GM10847 (cell line): ENCODE data around the gene PPBP.

Source experiments
- POLR2A ChIP-seq: IDR thresholded peaks from 2 replicates; pipeline ENCODE4 v1.6.1; 2011; ENCODE audit not compliant: insufficient read length; ENCODE audit errors: extremely low read depth

Gene PPBP, protein sequence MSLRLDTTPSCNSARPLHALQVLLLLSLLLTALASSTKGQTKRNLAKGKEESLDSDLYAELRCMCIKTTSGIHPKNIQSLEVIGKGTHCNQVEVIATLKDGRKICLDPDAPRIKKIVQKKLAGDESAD

DNA sequence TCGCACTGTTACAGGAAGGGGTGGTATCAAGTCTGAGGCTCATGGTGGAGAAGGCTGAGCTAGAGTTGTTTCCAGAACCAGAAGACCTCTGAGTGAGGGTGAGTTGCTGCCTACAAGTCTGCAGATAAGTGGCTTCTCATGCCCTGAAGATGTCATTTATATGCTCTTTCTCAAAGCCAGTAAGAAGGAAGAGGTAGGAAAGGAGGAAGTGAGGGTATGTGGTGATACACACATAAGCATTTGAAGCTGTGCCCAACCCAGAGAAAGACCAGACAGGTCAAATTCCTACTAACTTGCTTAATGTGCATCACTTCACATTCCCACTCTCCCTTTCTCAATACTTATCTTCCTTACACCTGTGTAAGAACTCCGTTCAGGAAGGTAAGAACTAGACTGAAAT lies at the start of gene PPBP:
TSS of gene PPBP (minus strand) at position 130 of the 400 bp plus-strand sequence. CDS start at position 43, 87 bp downstream.
- no peak for TF ChIP-seq POLR2A

DNA sequence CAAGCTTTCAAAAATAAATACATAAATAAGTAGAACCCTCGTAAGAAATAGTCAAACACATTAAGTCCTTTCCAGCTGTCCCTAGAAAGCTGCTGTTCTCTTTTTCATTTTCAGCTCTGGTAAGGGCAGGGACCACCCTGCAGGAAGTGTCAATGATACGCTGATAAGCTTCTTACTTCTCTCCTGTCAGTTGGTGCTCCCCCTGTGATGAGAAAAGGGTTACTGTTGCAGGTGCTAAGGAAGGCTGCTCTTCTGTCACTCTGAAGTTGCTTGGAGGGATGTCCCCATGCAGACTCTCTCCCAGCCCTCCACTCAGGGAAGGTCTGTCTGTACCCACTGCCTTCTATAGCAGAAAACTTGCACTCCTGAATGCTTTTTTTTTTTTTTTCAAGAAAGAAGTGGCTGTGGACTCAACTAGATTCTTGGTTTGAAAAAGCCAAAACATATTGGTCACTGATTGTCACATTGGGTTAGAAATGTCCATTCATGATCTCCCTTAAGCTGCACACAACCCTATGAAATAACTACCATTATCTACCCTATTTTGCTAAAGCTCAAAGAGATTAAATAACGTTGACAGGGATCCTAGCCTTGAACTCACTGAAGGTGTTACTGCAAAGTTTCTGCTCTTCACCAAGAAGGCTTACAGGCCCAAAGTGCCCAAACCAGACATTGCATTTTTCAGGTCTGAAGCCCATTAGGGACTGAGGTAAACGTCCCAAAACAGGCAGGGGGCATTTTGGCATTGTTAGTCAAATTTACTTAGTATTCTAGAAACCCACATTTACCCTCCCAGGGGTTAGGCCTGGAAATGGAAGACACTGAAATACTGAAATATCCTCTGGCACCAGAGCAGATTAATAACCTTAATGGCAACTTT lies 49.3 kb upstream of the PPBP start:
- TF ChIP-seq POLR2A = no peak

DNA sequence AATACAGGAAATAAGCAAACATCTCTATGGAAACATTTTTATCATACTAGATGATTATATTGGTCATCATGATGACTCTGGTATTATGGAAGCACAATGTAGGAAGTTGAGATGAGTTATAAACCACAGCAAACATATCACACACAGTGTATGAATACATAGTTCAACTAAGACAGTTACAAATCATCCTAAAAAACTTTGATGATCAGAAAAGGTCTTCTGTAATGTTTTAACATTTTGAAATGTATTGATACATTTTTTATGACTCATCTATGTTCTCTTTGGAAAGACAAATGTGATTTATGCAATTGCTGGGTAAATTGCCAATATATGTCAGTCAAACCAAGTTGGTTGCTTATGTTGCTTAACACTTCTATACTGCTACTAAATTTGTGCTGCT lies 45.7 kb upstream of the PPBP start:
- TF ChIP-seq POLR2A = no peak

DNA sequence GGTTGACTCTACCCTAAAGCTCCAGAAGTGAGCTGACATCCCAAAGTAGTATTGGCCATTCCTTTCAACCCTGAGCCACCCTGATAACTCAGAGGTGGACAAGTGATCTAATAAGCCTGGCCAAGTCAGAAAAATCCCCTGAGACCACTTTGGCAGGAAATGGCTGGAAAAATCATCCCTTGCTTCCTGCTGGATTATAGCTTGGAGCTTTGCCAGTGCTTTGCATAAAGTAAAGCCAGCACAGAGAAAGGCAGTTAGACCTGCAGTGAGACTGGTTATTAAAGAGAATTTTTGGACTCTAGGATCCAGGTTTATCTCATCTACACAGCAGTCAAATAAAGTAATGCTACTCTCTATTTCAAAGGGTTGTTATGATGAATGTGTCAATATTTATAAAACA lies 44.1 kb upstream of the PPBP start:
- no peak for TF ChIP-seq POLR2A

DNA sequence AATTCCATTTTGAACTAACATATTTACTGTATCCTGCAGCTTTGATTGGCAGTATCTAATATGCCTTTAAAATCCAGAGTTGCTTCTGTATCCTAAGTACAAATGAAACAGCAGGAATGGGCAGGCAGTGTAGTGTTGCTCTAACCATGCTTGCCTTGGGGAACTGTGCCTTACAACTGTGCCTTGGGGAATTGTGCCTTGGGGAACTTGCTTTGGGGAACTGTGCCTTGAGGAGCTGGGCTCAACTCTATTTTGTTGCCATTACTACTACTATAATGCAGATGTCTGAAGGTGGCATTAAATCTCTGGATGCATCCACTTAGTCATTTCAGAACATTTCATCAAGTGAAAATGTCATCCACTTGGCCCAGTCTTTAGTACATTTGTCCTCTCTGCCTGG lies 43.6 kb upstream of the PPBP start:
- TF ChIP-seq POLR2A = no peak

DNA sequence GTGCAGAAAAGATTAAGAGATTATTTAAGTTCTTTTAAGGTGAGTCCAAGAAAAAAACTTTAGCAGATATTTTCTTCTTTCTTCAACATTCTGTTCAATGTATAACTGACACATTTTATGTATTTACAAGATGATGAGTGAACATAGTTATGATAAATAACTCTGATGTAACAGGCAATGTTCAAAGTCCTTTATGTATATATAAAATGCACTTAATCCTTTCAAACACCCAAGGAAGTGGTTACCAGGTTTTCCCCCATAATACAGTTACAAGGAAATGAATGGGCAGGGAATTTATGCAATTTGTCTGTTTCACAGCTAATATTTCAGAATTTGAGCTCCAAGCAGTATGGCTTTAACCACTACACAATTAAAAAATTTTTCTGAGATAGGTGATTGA lies 42.3 kb upstream of the PPBP start:
- no peak for TF ChIP-seq POLR2A

DNA sequence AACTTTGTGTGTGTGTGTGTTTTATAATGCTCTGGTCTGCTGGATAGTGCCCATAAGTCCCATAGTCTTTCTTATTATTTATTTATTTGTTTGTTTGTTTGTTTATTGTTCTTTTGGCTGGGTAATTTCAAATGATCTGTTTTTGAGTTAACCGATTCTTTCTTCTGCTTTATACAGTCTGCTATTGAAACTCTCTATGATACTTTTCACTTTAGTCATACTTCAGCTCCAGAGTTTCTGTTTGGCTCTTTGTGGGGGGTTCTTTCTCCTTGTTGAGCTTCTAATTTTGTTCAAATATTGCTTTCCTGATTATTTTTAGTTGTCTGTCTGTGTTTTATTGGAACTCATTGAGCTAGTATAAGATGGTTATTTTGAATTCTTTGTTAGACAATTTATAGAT lies 40.5 kb upstream of the PPBP start:
- no peak for TF ChIP-seq POLR2A

DNA sequence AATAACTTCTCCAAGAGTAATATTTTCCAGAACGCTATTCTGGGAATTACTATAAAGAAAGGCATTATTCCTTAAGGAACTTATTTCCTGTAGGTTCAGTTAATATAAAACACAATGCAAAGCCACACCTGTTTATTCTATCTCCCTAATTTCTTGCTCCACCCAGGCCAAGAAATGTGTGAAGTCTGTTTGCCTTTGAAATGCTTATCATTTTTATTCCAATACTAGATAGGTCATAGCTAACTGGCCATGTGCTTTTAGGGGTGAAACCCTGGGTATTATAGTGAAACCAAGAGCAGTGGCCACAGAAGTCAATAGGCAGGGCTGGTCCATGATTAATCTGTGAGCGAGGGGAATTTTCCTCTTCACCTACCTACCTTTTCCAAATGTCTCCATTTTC lies 35.7 kb upstream of the PPBP start:
- TF ChIP-seq POLR2A = no peak

DNA sequence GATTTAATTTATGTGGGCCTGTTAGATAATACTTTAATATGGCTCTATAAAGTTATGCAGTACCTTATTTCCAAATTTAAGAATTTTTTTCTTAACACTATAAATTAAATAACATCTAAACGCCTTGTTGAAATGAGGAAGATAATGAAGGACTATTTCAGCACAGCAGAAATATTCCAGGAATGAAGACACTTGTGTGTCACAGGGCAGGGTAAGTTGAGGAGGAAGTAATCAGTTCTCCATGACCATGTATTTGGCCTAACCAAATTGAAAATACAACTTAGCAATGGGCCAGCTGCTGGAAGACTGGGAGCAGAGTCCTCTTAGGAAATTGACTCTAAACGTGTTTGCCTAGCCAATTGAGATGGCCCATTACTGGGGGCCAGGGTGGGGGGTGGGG lies 33.6 kb upstream of the PPBP start:
- TF ChIP-seq POLR2A = no peak

DNA sequence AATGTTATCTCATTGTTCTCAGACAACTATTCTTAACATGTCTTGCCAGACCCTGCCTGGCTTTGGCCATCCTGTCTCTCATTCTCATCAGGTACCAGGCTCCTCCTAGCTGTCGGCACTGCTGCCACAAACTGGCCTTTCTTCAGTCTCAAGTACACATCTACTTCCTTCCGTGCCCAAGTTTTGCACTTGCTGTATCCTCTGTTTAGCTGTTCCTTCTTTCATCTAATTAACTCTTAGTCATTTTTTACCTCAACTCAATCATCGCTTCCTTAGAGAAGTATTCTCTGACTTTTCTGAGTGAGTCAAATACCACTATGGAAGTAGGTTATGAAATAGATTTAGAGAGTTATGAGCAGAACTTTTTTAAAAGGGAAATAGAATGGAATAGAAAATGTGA lies 30.8 kb upstream of the PPBP start:
- TF ChIP-seq POLR2A = no peak

DNA sequence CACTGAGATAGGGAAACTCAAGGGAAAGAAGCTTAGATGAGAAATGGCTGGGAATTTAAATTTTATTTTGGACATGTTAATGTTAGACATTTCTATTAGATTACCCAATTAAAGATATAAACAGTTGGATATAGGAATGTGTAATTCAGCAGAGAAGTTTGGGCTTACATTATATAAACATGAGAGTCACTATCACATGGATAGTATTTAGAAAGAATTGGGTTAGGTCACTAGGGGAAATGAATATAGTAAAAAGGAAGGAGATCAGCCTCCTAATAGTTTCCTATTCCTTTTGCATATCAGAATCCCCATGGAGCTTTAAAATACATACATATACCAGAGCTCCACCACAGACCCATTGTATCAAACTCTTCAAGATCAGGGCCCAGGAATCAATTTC lies 30.1 kb upstream of the PPBP start:
- no peak for TF ChIP-seq POLR2A

DNA sequence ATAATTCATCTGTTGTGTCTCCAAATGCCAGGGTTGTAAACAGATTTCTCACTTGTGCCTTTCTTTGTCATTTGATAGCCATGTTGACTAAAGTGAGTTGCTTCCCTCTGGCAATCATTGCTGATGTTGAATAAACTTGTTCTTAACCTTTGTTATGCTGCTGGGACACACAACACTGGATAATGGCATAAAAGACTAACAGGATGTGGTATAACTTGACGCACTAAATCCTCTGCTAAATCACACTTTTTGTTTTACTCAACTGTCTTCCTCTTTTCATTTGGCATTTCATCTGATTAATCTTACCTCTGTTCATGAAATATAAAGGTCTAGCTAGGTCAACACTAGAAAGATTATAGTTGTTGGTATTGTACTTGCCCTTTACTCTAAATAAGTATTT lies 28.1 kb upstream of the PPBP start:
- TF ChIP-seq POLR2A = no peak

DNA sequence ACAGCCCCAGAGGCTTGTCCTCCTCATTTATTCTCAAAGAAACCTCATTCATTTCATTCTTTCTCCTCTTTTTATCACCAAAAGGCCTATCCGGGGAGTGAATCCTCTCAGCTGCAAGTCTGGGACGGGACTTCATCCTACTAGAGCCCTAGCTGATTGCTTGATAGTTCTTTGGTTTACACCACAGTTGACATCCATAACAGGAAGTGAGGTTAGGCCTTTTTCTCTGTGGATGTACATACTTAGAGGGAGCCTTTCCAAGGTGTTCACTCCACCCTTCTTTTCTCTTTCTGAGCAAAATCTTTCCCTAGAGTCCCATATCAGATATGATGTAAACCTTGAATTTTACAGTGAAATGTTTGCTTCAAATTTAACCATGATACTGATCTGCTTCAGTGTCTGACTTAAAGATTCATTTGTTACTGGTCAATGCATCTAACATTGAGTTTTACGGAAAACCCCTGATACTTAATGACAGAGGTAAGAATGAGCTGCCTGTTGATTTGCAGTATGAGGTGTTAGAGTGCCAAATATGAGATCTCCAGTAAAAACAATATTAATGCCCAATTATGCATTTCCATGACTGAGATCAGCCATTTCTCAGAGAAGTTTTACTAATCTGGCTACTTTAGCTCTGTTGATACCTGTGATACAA lies 27.3 kb upstream of the PPBP start:
- no peak for TF ChIP-seq POLR2A

DNA sequence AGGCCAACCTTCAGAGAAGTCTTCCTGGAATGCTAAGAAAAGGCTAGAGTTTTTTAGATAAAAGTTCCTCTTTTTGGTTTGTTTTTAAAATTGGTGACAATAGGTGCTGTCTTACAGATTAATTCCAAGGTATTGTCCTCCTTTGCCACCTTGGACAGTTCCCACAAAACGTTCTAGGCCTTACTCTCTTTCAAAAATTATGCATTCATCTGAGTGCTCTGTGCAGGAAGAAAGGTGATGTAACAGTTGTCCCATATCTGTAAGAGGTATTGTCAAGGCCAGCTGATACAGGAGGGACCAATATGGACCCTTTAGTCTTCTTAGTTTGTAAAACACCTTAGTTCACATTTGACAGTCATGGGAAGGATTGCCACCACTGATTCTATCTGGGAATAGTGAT lies 26.3 kb upstream of the PPBP start:
- TF ChIP-seq POLR2A = no peak

DNA sequence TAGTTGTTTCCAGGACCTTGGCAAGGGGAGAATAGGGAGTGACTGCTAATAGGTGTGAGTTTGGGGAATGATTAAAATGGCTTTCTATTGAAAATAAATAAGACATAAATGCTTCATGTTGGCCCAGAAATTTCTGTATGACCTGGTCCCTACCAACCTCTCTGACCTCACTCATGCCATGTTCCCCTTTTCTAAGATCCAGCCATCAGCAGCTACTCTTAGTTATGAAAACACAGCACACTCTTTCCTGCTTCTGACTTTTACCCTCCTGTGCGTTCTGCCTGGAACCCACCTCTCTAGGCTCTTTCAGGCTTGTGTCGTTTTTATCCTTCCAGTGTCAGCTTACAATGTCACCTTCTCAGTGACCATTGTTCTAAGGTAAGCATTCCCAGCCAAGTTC lies 25.3 kb upstream of the PPBP start:
- TF ChIP-seq POLR2A = no peak

DNA sequence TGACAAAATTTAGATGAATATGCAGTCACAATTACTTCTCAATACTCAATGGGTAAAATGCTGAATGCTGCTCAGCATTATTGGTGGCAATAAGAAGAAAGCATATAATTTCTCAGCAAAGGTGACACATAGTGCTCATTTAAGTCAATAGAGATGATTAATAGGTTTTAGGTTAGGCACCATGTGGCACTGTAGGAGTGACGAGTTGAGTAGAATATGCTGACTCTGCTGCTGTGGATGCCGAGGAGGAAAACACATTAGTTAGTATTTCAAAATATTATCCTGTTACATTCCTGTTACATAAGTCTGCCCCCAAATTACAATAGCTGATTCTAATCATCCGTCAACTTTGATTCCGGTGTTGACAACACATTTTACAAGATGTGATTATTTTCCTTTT lies 24.1 kb upstream of the PPBP start:
- no peak for TF ChIP-seq POLR2A
